NCI-H82 treated with DMSO at 0.1 percent for 48 hours (cell line): Measurements from ENCODE around the gene TPRKB.
"Not testable (repeated sequence)": the region's sequence is repeated elsewhere in the genome, so short reads cannot be mapped to it uniquely, and the experiment has no call there.

ENCODE experiments used
- DNase-seq: peaks from one replicate; lab custom pipeline; 2025; ENCODE audit not compliant: unreplicated experiment; lab: John Stamatoyannopoulos, UW

Gene TPRKB

DNA sequence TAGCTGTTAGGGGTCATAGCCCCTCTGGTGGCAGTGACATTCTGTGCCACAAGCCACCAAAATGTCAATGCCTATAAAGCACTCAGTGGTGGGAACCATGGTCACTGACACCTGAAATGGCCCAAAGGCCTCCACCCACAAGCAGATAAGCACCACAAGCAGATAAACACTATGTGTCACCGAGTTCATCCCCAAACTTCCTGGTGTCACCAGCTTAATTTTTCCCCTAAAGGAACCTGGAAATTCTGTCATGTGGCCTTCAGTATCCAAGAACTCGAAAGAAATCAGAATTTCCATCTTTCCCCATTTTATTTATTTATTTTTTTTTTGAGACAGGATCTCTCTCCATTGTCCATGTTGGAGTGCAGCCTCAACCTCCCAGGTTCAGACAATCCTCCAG is 3.6 kb upstream of the TPRKB start:
- no peak for DNase-seq

DNA sequence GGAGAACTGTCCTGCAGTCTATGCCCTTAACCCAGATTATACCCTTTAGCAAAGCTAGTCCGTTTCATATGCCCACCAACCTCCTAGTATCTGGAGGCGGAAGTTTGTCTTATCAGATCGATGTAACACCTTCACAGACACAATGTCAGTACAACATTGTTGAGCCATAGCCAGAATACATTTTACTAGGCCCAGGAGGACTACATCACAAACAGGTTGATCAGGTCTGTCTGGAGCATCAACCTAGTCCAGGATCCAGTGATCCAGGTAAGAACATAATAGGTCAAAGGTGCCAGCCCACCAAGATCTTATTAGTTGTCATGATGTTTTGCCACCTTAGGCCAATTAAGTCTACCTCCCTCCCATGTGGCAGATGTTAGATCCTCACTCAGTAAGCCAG is 2.0 kb upstream of the TPRKB start:
- DNase-seq = no peak

DNA sequence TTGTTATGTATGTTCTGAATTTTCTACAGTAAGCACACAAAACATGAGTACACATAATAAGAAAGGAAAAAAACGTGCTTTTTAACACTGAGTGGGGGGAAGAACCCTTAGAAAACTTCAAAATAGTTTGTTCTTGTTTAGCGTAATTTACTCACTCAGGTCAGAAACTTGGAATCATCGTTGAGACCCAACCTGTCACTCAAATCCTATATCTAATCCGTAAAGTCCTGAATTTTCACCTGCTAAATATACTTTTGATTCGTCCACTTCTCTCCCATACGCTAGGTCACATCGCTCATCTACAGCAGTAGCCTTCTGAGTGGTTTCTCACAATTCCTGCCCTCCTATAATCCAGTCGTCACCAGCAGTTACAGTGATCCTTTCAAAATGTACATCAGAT is 767 bp downstream of the TPRKB start:
- no peak for DNase-seq

DNA sequence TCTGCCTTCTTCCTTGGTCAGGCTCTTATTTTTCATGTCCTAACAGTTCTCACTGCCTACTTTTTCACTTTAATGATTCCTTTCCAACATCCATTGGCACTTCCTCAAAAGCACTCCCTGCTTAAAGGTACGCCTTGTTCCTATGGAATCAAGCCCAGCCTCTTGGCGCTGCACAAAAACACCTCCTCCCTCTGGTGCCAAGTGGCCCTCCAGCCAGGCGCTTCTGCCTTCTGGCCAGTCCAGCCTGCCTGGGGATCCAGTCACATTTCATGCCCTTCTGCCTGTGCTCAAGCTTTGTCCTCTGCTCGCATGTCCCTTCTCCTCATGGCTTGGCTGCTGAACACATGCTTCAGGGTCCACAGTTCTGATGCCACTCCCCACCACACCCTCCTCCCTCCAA is 6.3 kb downstream of the TPRKB start:
- DNase-seq = no peak

DNA sequence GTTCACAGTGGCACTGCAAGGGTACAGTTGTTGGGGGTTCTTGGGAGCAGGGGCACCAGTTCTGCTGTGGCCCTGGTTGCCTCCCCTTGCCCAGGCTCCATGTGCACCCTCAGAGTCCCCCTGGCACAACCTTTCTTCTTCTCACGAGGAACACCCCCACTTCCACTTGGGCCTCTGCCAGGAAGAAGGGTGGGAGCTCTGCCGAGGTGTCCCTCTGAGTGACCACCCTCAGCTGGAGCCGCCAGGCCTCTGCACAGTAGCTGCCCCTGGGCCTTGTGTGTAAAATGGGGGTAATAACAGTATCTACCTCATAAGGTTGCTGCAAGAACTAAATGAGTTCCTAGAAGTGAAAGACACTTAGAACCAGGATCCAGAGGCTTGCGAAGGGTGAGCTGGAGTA is 8.4 kb downstream of the TPRKB start:
- no peak for DNase-seq

DNA sequence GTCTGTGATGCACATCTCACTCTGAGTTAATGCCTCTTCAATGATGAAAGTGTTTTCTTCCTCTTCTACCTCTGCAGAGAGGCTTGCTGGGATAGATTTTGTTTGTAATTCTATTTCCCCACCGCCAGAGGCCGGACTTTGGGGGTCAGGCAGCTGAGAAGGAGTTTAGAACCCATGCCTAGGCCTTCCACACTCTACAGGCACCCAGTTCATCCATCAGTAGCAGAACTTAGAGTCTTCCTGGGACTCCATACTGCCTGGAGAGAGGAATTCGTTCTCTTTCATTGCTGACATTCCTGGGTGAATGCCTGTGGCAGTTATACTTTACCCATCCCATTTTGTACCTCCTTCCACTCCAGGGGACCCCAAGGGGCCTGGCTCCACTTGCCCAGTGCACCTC is 9.1 kb downstream of the TPRKB start:
- DNase-seq = no peak

DNA sequence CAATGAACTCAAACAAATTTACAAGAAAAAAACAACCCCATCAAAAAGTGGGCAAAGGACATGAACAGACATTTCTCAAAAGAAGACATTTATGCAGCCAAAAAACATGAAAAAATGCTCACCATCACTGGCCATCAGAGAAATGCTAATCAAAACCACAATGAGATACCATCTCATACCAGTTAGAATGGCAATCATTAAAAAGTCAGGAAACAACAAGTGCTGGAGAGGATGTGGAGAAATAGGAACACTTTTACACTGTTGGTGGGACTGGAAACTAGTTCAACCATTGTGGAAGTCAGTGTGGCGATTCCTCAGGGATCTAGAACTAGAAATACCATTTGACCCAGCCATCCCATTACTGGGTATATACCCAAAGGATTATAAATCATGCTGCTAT is 10.5 kb downstream of the TPRKB start:
- not testable (repeated sequence) for DNase-seq

DNA sequence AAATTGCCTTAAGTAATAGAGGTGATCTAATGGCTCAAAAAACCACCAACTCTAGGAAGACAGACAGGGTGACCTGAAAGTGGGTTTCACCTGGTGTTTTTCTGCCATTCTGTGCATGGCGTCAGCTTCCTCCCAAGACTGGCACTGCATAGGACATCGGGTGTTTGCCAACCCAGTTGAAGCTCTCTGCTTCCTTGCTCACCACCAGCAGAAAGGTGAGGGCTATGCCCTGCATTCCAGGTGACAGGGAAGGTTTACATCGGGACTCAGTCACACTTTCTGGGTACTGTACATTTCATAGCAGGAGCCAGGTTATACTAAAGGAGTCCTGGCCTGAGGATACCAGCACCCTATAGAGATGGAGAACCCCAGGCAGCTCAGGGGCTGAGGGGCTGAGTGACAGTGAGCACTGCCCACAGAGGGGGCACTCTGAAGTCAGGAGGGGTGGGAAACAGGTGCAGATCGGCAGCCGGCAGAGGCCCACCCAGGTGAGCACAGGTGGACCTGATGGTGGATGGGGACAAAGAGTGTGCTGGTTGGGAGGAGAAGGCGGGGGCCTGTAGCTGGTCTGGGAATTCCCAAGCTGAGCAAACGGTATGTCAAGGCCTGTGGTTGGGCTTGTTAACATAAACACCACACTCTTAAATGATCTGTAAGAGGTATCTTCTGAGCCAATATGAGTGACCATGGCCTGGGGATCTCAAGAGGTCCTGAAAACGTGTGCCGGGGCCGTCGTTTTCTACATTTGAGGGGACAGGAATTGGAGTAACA is 18.1 kb downstream of the TPRKB start:
- DNase-seq = no peak

DNA sequence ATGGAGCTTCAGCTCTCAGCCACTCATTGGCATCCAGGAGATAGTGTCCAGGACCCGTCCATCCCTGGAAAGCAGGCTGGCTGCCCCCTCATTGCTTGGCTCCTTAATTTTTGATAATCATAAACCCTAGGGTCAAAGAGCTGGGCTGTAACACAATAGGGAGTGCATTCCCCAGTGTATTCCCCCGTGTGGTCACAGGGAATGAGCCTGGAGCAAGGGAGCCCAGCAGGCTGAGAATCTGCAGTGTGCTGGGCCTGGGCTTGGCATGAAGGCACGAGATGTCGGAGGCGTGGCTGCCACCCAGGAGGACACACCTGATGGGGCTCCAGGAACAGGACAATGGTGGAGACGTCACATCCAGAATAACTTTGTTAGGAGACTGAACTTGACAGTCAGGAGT is 18.7 kb downstream of the TPRKB start:
- DNase-seq = no peak

DNA sequence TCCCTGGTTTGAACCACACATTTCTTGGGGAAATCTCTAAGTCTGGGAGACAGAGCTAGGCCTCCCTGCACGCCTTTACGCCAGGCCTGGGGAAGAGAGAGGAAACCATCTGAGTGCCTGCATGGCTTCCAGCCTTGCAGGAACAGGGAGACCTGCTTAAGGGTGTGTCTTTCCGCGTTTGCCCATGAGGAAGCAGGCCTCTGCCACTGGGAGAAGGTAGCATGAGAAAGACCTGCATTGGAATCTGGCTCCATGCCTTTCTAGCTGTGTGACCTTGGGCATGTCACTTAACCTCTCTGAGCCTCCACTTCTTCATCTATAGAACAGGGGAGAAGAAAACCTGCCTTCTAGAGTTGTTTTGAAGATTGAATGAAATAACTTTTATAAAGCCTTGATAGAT is 19.4 kb downstream of the TPRKB start:
- DNase-seq = not testable (repeated sequence)

DNA sequence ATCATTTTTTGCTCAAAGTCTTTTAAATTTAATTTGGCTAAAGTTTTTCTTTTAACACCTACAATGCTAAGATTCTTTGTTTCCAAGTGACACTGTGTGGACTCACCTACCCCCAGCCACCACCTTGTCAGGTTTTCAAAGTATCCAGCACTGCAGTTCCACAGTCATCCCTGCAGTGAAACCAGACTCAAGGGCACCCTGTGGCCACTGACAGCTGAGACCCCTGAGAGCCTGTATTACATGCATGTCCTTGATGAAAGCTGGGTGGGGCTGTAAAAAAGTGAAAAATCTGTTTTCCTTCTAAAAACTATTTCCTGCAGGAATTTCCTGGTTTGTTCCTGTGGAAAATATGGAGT is 19.9 kb downstream of the TPRKB start:
- DNase-seq = no peak

DNA sequence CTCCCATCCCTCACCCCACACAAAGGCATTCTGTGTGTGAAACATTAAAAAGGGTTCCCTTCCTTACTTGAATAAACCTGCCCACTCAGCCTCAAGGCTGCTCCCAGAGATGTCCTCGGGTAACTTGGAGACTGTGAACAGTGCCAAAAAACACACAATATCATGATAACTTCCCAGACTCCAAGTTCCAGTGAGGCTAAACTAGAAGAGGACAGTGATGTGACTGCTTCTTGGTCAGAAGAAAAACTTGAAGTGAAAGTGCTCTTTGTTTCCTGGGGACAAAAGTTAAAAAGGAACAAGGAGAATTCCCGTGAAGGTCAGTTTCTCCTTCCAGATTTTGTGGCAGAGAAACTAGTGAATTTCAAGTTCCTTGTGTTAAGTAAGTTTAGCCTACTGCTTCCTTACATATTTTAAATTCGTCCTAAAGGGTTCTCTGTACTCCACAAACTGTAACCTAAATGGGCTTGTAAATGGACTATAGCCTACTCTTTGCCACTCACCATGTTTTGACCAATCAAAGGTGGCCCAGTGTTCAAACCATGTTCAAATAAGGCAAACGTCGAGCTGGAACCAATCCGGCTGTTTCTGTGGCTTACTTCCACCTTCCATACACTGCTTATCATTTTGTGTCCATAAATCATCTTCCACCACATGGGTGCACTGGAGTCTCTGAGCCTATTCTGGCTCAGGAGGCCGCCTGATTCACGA is 20.4 kb downstream of the TPRKB start:
- no peak for DNase-seq

DNA sequence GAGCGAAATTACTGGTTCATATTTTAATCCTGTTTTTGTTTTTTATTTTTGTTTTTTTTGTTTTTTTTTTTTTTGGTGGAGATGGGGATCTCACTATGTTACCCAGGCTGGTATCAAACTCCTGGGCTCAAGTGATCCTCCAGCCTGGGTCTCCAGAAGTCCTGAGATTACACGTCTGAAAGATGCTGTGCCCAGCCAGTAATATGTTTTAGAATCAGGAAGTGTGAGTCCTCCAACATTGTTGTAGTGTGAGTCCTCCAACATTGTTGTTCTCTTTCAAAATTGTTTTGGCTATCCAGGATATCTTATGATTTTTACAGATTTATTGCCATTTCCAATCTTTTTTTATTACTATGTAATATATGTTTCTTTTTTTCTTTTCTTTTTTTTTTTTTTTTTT is 23.1 kb downstream of the TPRKB start:
- no peak for DNase-seq

DNA sequence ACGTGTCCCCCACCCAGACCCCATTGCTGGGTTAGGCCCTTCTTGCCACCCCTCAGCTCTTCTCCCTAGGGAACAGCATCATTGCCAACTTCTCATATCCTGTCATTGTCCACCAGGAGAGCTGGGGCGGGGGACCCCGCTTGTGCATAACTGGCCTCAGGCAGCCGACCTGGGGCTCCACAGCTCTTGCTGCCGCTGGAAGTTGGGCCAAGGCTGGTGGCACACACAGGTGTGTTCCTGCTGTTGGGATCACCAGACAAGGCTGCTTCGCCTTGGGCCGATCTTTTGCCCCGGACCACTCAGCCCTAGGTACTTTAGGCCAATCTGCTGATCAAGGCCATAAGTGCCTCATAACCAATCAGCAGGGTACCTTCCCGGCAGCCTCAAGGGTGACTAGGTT is 28.6 kb downstream of the TPRKB start:
- no peak for DNase-seq

DNA sequence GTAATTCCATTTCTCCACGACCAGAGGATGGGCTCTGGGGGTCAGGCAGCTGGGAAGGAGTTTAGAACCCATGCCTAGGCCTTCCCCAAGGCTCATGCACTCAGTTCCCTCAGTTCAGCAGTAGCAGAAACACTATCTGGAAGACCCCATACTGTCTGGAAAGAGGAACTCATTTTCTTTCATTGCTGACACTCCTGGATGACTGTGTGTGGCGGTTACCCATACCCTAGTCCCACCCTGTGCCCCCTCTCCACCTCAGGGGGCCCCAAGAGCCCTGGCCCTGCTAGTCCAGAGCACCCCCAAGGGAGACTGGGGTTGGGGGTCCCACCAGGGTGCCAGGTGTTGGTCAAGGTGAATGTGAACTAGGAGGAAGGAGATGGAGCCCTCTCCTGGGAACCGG is 29.5 kb downstream of the TPRKB start:
- no peak for DNase-seq

DNA sequence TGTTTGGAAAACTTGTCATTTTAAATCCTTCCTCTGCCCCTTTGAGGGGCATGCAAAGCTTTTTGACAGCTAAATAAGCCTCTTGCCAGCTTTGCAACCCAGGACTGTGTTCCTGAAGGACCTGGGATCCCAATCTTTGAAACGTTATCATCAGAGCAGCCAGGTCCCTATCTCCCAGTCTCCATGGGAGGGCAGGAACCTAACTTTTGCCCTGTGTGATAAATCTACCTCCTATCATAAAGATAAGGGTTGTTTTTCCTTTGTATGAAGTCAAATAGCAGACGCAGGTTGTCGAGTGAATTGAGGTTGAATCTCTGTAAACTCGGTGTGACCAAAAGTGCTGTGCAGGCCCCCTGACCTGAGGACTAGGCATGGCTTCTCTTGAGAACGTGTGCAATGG is 30.1 kb downstream of the TPRKB start:
- no peak for DNase-seq

DNA sequence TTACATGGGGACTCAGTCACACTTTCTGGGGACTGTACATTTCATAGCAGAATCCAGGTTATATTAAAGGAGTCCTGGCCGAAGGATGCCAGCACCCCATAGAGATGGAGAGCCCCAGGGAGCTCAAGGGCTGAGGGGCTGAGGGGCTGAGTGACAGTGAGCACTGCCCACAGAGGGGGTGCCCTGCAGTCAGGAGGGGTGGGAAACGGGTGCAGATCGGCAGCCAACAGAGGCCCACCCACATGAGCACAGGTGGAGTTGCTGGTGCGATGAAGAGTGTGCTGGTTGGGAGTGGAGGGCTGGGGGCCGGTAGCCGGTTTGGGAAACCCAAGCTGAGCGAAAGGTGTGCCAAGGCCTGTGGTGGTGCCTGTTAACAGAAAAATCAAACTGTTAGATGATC is 32.1 kb downstream of the TPRKB start:
- DNase-seq = no peak

DNA sequence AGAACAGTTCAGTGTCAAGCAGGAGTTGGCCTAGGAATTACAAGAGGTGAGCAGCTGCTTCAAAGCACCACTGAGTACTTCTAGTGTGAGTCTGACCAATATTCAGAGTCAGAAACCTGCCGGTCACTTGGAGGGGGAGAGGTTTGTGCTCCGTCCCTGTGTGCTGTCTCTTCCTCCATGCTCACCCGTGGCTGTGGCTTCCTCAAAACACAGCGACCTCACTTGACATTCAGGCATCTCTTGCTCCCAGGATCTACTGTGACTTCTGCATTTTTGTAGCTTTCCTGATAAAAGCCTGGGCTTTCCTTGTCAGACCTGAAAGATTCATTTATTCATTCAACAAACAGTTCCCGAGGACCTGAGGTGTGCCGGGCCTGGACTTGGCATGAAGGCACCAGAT is 32.9 kb downstream of the TPRKB start:
- DNase-seq = no peak

DNA sequence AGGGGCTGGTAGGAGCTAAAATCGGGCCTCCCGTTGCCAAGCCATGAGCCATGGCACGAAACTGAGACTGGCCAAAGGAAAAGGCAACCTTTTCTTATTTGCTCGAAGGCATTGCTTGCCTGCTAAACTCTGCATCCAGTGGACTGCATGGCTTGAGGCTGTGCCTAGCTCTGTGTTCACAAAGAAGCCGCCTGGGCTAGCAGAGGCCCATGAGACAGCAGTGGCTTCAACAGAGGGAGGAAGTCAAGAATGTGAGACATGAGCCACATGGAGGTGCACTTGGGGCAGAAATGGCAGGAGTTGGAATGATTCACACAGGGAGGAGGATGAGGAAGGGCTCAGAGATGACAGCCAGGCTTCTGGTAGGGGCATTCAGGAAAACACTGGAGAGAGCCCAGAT is 33.5 kb downstream of the TPRKB start:
- DNase-seq = no peak

DNA sequence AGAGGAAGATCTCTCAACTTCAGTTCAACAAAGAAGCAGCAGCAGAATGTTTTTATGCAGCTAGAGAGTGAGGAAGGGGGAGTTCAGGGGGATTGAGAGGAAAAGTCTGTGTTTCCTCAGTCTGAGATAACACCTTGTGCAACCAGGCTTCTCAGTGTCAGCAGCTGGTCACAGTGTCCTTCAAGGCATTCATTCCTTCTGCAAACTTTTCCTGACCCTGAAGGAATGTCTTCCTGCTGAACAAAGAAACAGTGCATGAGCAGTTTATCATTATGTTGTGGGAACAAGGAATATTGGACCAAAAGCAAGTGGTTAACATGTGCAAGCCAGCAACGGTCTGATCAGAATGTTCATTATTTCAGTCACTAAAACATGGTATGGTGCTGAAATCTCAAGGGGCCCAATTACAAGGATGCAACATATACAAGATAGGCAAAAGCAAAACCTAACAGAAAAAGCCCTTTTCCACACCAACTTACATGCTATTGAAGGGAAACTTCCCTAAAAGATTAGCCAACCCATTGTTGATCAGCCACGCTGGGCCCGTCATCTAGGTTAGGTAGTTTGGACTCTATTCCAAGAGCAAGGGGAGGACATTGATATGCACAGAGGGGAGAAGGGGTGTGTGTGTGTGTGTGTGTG is 34.2 kb downstream of the TPRKB start:
- DNase-seq = not testable (repeated sequence)

DNA sequence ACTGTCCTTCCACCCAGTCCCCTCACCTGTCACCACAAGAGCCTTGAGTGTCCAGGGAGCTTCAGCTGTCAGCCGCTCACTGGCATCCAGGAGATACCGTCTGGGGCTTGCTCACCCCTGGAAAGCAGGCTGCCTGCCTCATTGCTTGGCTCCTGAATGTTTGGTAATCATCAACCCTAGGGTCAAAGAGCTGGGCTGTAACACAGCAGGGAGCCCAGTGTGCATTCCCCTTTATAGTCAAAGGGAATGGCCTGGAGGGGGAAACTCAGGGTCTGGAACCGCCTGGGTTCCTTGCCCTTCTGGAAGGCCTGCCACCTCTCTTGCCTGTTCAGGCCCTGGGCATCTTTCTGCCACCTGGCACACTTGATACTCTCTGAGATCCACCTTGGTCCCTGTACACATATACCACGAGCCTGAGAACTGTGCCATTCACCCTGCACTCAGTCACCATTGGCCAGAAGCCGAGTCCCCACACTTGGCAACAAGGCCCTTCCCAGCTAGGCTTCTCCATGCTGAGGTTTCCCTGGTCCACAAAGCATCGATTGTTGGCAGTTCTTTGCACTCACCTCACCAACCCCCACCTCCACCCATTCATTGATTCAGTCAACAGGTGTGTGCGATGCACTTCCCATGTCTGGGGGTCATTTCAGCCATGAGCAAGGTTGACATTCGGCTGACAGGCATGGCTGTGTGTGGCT is 35.0 kb downstream of the TPRKB start:
- DNase-seq = no peak

DNA sequence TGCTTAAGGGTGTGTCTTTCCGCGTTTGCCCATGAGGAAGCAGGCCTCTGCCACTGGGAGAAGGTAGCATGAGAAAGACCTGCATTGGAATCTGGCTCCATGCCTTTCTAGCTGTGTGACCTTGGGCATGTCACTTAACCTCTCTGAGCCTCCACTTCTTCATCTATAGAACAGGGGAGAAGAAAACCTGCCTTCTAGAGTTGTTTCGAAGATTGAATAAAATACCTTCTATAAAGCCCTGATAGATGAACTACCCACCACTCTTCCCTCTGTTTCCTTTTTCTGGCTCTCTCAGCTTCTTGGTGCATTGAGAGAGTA is 35.7 kb downstream of the TPRKB start:
- DNase-seq = not testable (repeated sequence)
